Activated CD8-positive, alpha-beta memory T cell treated with anti-CD3 and anti-CD28 coated beads for 1 hour (primary cell): ENCODE measurements around the gene PREB.

Source experiments
- DNase-seq, 2 donors: peaks; one replicate each; pipeline ENCODE4 v3.0.0-alpha.2; 2020; ENCODE audit warnings: low read depth in 1 of 2; ENCODE audit errors: extremely low read depth in 1 of 2

PREB gene

DNA sequence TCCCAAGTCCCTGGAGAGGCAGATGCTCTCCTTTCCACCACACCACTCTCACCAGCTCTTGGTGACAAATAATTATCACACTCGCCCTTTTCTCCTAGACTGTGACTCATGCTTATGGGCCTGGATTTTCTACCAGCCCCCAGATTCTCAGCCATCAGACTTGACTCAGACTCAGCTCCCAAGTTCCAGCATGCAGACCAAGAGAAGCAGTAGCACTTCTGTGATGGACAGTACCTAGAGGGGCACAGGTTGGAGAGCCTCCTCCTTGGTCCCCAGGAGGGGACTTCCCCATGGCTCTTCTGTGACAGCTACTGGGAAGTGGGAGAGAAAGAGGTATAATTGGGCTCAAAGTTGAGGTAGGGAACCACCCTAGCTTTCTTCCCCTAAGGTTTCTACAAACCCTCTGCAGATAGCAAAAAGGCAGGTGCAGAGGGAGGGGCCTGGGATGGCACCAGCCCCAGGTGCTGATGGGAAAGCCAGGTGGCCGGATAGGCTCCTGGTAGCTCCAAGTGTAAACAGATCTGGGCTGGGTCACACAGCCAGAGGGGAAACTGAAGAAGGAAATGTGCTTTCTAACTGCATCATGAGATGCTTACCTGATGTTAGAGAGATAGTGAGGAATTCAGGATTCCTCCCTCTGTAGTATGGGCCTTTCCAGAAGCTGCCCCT lies 18.5 kb upstream of the PREB start:
- DNase-seq, result no peak

DNA sequence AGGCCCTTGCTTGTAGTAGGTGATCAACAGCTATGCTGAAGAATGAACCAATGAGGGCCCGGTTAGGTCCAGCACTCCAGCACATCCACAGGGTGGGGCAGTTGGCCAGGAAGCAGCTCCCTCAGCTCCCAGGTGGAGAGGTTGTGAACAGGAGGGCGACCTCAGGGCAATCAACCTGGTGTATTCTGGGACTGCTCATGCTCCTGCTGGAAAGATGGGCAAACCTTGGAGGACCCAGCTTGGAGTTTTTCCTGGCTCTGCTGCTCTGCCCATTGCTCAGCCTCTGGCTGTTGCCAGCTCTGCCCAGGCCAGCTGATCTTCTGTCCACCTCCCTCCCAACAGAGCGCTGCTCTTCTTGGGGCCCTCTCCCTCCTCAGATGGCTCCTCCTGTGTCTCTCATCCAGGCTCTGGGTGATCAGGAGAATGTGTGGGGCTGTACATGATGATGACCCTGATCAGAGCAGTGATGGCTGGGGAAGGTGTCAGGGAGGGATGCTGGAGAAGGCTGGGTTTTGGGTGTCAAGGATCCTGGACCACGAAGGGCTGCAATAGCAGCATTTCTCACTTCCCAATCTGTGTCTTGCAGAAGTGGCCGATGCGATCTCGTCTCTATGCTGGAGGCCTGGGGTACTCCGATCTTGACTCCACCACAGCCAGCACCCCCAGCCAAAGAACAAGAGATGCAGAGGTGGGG lies 17.8 kb upstream of the PREB start:
- DNase-seq, result no peak

DNA sequence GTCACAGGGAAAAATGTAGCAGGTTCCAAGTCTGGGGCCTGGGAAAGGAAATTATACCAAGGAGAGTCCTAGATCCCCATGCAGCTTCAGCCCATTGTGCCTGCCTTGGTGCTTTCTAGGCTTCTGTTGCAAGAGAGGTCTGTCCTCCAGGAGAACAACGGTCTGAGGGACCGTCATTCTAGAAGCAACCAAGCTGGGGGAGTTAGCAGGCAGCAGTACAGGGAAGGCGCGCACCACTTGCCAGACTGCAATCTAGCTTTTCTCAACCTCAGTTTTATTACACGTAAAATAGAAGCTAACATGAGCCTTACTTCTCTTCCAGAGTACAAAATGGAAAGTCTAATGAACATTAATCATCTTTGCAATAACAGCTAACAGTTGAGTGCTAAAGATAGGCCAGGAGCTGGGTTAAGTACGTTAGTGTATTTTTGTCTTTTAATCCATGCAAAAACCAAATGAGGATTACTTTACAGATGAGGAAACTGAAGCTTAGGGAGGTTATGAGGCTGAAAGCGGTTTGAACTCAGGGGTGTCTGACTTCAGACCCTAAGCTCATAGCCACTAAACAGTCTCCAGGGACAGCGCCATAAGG lies 16.3 kb upstream of the PREB start:
- DNase-seq, result no peak

DNA sequence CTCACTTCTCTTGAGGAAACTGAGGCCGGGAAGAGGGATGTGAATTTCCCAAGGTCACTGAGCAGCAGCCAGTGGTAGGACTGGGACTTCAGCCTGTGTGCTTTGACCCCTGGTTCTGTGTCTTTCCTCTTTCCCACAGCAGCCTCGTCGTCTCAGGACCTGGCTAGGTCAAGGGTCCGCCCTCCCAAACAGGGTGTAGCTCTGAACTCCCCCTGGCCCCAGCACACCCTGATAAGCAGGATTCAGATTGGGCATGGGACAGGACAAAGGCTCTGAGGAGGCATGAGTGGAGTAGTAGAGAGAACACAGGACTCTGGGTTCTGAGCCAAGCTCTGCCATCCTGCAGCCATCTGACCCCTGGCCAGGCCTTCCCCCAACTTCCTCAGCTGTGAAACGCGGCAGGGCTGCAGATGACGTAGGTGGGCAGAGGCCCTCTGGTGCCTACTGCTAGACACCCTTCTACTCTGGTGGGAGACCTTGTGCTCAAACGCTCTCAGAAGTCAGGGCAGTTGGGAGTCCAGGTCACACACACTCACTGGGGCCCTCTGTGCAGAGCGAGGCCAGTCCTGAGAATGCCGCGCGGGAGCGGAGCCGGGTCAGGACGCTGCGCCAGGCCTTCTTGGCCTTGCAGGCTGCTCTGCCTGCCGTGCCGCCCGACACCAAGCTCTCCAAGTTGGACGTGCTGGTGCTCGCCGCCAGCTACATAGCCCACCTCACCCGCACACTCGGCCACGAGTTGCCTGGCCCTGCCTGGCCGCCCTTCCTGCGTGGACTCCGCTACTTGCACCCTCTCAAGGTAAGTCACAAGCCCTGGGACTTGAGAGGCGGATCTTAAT lies 15.4 kb upstream of the PREB start:
- DNase-seq, result no peak

DNA sequence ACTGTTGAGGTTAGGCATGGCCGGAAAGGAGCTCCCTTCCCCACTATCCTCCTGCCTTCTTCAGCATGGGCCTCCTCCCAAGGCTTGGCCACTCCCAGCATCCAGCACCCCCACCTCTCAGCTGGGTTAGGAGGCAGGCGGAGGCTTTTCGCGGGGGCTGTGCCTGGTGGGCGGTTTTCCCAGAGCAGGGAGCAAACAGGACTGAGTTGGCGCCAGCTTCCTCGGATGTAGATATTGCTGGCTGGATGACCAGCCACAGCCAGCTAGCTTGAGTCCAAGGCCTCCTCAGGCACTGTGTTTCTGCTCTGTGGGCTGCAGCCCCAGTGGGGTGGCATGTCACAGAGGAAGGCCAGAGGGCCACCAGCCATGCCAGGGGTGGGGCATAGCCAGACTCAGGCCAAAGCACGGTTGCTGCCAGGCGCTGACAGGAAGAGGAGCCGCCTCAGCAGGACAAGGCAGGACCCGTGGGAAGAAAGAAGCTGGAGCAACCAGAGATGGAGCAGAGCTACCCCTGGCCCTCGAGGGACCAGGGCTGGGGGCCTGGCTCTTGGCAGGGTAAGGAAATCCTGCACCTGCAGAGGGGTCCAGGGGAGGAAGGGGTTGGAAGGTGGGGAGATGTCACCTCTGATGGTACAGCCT lies 14.5 kb upstream of the PREB start, which contains the start of gene TCF23:
TCF23 (plus strand) TSS at position 204 of the 639 bp plus-strand sequence; CDS start at position 334, 130 bp downstream.
- no peak for DNase-seq

DNA sequence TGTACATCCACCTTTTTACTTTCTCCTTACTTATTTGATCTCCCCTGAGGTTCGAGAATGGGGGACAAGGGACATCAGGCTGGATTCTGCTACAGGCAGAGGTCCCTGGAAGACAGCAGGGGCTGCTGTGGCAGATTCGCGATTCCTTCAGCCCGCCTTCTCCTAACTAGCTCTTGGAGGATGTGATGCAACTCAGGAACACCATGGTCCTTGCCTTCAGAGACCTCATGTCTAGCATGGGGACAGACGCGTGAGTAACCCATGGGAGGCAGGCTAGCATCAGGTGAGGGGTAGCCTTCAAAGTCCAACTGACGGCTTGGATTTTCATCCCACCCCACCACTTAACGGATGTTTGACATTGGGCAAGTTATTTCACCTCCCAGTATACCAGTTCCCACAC lies 13.5 kb upstream of the PREB start:
- no peak for DNase-seq

DNA sequence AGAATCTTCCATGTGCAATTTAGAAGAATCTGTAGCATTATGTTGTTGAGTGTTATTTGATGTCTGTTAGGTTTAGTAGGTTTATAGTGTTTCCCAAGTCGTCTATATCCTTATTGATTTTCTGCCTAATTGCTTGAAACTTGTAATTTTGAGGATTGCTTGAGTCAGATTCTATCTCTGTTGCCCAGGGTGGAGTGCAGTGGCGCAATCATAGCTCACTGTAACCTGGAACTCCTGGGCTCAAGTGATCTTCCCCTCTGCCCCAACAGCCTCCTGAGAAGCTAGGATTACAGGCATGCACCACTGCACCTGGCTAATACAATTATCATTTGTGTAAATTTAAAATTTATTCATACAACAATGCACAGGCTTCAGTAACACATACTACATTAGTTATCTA lies 11.2 kb upstream of the PREB start:
- no peak for DNase-seq

DNA sequence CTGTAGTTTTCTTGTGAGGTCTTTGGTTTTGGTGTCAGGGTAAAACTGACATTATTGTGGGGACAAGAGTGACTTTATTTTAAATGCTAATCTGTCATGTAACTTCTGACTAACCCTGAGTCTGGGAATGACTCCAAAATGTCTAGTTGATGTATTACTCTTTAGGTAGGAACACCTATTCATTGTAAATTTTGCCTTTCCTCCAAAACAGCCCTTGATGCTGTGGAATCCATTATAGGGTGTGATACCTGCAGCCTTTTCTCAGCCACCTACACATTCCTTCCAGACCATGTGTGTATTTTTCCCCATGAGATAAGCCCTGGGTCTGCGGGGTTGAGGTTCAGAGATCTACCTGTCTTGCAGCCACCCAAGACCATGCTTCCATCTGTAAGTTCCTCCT lies 8.8 kb upstream of the PREB start:
- no peak for DNase-seq

DNA sequence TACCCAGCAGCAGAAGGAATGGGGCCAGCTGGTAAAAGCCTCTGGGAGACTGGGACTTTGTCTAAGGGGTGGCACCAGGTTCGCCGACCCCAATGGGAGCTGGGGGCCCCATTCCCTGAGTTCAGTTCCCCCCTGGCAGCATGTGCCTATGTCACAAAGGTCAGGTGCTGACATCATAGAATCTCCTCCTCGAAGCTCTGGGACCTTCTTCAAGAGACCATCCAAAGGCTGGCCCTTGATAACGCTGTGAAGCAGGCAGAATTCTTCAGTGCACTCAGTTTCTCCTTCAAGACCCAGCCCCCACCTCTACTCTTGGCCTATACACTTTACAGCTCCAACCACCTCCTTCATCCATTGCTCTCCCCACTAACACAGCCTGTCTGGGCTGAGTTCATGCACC lies 4.9 kb upstream of the PREB start, which contains the start of gene PRR30:
PRR30 (minus strand) TSS at position 101 of the 400 bp plus-strand sequence. CDS start 1,081 bp downstream, outside the sequence.
- DNase-seq, result no peak

DNA sequence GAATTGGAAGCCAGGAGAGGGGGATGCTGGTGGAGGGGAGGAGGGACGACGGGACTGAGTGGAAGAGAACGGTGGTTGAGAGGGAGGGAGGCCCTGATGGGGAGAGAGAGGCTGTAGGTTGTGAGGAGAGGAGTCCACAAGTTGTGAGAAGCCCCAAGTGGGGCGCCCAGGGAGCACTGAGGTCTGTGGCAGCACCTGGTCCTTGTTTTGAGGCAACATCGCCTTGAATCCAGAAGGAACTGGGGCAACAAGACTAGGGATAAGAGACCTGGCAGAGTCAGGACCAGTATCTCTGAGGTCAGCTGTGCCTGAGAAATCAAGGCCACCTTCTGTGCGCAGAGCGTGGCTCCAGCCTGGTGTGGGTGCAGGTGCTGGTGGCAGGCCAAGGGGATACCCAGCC lies 3.7 kb upstream of the PREB start:
- no peak for DNase-seq

DNA sequence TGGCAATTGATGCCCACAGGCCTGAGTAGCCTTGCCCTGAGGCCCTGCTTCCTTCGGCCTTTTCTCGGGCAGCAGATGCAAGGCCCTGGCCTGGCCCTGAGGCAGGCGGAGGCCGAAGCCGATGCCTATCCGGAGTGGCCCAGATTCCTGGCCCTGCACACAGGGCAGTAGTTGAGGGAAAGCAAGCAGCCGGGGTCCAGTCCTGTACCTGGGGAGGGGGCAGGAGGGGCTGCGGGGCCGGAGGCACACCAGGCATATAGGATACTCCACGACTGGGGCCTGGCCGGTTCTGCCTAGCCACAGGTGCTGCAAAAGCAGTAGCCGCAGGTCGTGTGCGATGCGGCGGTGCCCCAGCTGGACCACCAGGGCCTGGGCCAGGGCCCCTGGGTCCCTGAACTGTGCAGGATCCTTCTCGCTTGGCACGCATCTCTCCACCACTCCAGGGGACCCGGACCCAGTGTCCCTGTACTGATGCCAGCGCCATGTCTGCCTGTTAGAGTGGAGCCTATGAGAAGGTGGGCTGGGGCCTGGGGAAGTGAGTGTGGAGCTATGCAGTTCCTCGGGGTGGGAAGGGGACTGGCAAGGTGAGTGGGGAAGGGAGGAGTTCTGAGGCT lies 3.0 kb upstream of the PREB start:
- no peak for DNase-seq

DNA sequence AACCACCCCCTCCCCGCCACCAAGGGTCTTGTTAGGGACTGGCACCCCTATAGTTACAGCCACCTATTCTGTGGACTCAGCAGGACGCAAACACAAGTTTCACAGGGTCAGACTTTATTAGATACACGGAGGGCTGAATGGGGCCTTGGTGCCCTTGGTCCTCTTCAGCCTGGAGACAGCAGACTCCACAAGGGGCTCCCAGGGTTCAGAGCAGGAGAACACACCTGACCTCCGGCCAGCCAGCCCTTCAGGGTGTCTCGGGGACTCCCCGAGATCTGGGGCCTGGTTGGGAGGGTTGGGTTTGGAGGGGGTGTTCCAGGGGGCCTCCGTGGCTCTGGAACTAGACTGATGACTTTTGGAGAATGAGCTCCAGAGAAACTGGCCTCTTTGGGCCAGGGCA lies 2.3 kb upstream of the PREB start:
- DNase-seq, result no peak

DNA sequence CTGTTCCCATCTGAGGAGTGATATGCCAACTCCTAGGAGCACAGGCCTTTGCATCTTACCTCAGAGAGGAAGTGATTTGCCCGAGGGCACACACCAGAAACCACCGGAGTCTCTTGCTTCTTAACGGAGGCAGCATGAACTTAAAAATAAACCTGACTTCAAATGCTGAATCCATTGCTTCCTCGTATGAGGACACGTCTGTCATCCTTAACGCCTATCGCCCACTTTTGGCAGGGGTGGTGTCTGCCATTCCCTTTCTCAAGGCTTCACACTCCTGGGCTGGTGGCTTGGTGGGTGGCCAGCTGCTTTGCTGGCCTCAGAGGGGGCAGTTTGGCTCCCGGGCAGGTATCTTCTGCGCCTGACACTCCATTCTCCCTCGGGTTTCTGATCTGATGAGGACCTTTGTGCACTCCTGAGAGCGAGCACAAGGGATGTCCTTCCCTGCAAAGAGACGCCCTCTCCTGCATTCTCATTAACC lies 1.1 kb upstream of the PREB start:
- no peak for DNase-seq

DNA sequence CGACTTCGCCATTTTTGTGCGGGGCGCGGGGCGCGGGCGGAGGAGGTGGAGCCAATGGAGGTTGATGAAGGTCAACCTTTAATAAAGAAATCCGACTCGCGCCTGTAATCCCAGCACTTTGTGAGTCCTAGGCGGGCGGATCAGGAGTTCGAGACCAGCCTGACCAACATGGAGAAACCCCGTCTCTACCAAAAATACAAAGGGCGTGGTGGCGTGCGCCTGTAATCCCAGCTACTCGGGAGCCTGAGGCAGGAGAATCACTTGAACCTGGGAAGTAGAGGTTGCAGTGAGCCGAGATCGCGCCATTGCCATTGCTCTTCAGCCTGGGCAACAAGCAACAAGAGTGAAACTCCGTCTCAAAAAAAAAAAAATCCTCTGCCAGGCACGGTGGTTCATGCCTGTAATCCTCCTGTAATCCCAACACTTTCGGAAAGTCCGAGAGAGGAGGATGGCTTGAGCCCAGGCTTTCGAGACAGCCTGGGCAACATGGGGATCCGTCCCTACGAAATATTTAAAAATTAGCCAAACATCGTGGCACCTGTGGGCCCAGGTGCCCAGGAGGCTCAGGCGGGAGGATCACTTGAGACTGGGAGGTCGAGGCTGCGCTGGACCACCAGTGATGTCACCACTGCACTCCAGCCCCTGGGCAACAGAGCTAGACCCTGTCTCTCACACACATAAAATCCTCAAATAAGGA lies 493 bp upstream of the PREB start:
- DNase-seq, result no peak

DNA sequence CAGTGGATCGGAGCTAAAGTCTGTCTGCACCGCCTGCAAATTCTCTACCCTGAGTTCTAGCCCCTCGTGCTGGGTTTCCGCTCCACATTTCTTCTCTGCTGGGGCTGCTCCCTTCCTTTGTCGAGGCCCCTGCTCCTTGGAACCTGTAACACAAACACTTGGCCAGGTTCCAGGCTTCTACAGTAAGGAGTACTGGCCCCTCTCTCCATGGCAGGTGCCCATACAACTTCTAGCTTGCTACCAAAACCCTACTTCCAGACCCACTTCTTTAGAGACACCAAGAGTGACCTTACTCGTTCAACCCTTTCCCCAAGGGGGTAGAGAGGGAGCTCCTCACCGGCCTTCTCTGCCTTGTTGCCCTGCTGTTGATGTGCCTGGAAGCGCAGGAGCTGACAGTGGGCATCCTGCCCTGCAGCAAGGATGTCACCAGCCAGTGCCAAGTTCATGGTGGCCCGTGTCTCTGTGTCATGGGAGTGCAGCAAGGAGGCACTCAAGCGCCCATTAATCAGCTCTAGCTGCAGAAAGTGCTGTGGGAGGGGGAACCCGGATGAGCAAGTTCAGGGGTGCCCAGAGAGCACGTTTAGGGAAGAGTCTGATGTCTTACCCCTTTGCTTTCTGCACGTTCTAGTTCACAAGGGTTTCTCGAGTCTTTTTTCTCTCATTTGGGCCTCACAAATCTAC lies 1.1 kb downstream of the PREB start:
- DNase-seq, result no peak

DNA sequence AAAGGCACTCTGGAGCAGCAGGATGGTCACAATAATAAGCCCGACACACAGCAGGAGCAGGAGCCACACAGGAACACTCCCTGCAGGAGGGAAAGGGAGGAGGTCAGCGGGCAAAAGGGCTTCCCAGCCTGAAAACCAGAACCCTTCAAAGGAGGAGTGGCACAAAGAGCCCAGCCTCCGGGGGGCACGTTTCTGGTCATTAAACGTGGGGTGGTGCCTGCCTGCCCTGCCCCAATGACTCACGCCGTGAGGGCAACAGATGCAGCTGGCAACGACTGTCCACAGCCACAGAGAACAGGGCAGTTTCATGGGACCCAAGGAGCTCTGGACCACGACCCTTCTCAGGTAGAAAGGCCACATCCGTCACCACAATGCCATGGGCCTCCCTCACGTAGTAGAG lies 3.0 kb downstream of the PREB start:
- no peak for DNase-seq

DNA sequence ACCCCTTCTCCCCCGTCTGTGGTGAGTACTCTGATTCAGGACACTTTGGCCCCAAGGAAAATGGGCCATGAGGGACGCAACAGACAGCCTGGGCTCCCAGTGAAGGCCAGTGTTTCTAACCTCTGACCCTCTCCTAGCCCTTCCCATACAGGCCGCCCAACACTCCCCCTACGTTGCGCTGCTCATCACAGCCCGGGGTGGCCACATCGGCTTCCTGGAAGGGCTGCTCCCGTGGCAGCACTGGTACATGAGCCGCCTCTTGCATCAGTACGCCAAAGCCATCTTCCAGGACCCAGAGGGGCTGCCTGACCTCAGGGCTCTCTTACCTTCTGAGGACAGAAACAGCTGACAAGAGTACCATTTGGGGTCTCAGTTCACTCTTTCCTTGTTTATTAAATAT lies 4.0 kb downstream of the PREB start:
- DNase-seq, result no peak

DNA sequence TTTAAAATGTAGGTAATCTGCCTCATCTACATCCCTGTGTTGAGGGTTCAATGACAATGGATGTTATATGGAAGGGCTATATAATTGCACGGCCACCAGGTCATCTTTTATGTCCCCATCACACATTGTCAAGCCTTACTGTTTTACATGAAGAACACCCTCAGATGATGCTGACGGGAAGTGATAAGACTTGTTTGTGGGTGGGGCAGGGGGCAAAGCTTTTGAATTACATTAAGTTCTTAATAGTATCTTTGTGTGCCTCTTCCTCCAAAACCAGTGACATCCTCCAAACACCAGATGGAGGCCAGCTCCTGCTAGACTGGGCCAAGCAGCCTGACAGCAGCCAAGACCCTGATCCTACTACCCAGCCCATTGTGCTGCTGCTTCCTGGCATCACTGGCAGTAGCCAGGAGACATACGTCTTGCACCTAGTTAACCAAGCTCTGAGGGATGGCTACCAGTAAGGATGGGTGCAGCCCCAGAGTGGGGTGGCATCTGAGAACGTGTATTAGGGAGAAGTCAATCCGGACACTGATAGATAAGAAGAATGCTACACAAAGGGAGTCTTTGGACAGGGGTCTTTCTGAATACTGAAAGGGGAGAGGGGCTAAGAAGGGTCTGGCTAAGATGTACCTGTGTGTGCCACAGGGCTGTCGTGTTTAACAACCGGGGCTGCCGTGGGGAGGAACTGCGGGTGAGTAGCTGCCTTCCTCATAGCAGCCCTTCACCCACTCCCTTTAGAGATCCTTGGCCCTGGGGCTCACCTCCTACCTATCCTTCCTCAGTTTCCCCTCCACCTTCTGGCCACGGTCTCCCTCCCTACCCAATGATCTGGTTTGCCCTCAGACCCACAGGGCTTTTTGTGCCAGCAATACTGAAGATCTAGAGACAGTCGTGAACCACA lies 5.5 kb downstream of the PREB start:
- DNase-seq, result no peak
